Stimulated activated CD8-positive, alpha-beta memory T cell treated with anti-CD3 and anti-CD28 coated beads, Interleukin-7, amount 100 ng/mL, for 48 hours (primary cell): Measurements from ENCODE around the gene IFT74.

Experiments used
- DNase-seq, 2 donors: peaks; one replicate each; pipeline ENCODE4 v3.0.0-alpha.2; 2020; ENCODE audit warnings: low read depth in 1 of 2; ENCODE audit errors: extremely low read depth in 1 of 2

The IFT74 gene

GRCh38 chr9:26955921-26956859, at the start of gene IFT74:
IFT74 (plus strand) TSS chr9:26956412; CDS start chr9:26961968, 5,556 bp downstream.
- peak; percentile 84 to 92 for DNase-seq

DNA sequence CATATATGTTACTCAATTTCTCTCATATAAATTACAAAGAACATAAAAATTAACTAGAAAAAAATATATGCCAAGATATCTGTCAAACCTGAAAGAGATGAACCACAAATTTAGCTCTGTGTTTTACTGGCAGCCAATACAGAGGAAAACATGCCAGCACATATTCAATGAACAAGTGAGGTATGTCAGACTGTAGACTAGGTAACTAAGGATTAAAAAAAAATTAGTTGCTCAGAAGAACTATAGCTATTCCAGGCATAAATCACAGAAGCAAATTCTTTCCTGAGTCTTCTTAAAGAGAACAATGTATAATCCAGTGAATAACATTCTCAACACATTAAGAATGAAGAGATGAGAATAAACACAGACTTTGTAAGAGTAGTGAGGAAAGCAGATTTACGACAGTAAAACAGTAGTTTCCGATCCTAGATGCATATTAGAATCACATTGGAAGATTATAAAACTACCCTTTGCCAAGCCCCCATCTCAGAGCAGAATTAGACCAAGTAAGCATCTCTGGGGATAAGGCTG, 43.0 kb upstream of the IFT74 start:
- DNase-seq: no peak

DNA sequence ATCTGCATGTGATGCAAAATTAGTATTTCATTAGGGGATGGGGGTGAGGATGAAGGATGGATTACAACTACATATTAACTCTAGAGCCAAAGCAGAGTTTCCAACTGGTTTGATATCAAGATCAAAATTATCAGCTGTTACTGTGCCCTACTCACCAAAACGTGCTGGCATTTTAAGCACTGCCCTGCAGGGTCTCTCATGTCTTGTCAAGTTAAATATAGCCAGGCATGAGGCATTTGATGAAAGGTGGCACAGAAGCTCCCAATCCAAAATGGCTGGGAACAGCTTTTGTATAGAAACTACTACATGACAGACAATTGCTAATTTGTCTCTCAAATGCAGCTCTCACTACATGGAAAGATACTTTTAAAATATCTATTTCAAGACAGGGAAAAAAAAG, 36.5 kb upstream of the IFT74 start:
- no peak for DNase-seq

DNA sequence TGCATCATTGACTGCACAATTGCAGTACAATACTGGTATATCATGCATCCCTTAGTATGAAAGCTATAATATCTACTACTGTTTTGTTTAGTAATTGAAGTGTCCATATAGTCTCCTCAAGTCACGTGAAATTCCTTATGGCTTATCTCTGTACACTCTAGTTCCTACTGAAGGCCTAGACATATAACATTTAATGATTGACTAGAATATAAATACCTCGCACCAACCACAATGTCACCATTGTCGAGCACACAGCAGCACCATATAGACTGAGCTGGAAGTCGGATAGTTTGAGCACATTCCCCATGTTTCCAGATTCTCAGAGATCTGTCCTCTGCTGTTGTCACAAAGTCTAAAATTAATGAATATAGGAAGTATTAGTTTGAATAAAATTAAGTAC, 30.6 kb upstream of the IFT74 start:
- DNase-seq: no peak

GRCh38 chr9:26928902-26929495, 27.2 kb upstream of the IFT74 start:
- DNase-seq: no peak

- no peak for DNase-seq
Measured at GRCh38 chr9:26935847-26936246, 20.4 kb upstream of the IFT74 start.

DNA sequence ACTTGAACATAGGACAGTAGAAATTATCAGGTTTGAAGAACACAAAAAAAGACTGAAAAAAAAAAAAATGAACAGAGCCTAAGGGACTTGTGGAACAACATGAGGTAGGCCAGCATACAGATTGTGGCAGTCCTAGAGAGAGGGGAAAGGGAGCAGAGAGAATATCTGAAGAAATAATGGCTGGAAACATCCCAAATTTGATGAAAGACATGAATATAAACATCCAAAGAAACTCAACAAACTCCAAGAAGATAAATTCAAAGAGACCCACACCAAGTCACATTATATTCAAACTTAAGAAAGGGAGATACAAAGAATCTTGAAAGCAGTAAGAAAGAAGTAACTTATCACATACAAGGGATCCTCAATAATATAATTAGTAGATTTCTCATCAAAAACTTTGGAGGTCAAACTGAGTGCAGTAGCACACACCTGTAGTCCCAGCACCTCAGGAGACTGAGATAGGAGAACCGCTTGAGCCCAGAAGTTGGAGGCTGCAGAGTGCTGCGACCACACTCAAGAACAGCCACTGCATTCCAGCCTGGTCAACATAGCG, 18.3 kb upstream of the IFT74 start:
- DNase-seq: no peak

GRCh38 chr9:26939955-26940711, 16.1 kb upstream of the IFT74 start:
- no peak for DNase-seq

- no peak for DNase-seq
Measured at GRCh38 chr9:26940779-26941178, 15.4 kb upstream of the IFT74 start.

DNA sequence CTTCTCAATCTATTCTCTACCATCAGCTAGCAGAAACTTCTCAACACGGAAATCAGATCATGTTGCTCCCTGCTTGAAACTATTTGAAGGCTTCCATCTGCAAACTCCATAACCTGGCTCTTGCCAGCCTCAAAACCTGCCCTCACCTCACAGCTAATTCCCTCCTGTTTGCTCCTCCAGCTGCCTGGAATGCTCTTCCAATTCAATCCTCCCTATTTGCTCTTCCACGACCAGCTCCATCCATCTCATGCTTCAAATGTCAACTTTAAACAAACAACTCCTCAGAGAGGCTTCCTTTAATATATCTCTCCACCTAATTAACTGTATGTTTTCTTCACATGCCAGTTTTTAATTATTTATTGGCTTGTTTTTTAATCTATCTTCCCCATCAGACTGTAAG, 10.6 kb upstream of the IFT74 start:
- no peak for DNase-seq

DNA sequence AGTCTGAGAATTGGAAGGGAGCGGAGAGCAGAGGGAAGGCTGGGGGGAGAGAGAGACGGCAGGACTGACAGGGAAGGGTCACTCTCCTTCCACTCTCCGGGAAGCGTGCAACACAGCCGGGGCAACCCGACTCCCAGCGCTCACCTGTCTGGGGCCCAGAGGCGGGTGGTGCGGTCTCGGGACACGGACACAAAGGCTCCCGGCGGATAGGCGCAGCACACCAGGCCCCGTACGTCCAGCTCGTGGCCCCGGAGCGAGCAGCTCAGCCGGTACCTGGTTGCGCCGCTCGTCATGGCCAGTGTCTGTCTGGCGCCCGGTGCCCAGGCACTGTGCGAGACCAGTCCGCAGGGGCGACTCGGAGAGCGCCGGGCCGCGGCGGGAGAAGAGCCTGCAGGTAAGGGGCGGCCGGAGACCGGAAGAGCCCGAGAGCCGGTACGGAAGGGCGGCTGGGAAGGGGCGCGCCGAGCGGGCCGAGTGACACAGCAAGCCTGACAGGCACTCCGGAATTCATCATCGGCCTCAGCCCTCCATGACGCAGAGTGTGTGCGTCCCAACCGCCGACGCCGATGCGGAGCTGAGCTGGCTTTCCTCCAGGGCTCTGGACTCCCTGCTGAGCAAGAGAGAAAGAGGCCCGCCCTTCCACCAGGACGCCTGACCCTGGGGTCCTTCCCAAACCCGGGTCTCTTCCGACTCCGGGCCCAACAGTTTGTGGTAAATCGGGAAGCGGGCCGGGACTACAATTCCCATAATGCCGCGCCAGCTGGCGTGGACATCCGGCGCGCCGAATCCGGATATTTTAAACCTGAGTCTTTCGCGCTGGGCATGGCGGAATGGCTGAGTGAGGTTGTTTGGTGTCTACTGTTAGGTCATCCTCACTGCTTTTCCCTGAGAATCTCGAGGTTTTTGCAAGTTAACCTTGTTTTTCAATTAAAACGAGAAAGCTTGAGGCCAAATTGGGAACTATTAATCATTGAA, 9.2 kb upstream of the IFT74 start, which contains the start of gene PLAA:
TSS of gene PLAA (minus strand) at position 490 of the 975 bp plus-strand sequence. CDS start at position 293, 197 bp downstream.
- DNase-seq: peak; percentile 65 to 80

GRCh38 chr9:26947736-26948135, 8.5 kb upstream of the IFT74 start:
- DNase-seq: no peak

GRCh38 chr9:26949637-26950069, 6.6 kb upstream of the IFT74 start:
- no peak for DNase-seq

DNA sequence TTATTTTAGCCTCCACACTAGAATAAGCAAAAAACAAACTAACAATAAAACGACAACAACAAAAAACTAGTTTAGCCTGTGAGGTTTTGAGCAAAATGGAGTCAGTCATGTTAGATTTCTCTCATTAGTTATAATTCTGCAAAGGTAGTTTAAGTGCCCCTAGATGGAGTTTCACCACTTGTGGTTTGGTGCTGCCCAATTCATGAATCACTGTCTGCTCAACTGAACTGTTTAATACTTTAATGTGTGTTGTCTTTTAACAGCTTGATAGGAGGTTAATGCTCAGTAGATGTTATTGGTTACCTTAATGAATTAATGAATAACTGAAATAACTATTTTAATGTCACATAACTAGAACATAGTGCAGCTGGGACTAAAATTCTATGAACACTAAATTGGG, 5.7 kb upstream of the IFT74 start:
- no peak for DNase-seq

DNA sequence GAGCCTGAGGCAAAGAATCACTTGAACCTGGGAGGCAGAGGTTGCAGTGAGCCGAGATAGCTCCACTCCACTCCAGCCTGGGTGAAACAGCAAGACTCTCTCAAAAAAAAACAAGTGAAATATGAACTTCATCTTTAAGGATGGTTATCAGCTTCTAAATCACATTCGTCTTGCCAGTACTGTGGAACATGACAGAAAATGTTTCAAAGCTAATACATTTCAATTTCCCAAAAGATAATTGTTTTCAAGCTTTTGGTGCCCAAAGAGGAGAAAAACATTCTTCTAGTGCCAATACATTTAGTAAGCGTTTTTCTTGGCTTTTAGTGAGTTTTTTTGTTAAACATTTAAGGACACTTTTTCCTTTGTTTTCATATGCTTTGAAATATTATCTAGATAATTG, 4.4 kb upstream of the IFT74 start:
- no peak for DNase-seq

DNA sequence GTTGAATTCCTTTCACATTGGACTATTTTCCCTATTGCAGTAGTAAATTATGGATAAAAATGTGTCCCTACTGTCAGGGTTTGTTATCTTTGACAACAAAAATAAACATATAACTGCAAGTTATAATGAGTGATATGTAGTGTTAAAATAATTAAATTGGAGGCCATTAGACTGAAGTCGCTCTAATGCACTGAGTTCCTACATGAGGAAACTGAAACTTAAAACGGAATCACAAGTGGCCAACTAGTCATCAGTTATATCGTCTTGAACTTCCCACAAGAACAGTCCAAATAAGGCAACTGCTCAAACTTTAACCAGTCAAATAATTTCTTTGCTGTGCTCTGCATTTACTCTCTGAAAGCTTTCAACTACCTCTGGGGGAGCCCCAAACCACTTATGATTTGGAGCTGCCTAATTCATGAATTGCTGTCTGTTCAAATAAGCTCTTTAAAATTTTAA, 2.1 kb upstream of the IFT74 start:
- no peak for DNase-seq

GRCh38 chr9:26955222-26955903, 849 bp upstream of the IFT74 start:
- no peak for DNase-seq

DNA sequence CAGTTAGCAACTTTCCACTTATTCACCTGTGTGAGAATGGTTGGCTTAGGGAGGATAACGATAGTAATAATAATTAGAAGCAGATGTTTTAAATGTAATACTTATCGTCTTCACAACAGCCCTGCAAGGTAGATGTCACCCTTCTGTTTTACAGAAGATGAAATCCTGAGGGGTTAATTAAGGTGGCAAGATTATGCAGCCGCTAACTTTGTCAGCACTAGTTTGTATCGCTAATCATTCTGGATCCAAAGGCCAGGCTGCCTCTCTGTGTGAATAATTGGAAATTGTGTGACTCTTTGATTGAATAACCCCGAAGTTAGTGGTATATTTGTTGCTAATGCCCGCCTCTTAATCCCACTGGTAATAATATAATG, 635 bp downstream of the IFT74 start:
- no peak for DNase-seq

- DNase-seq: no peak
Measured at GRCh38 chr9:26971721-26972120, 15.5 kb downstream of the IFT74 start.
